Panc1 (cell line): ENCODE results near the gene KCNE5.

ENCODE experiments used
- SIN3A ChIP-seq: IDR thresholded peaks from 2 replicates; pipeline ENCODE4 v1.6.1; 2012; ENCODE audit warnings: low read depth, mild to moderate bottlenecking, low read length, moderate library complexity, borderline replicate concordance; ENCODE audit not compliant: insufficient read depth
- TF ChIP-seq, protein P1 (sequence below): fragments of 450-650 bp; IDR thresholded peaks from 2 replicates; pipeline ENCODE4 v1.5.1; 2017; ENCODE audit warnings: mild to moderate bottlenecking

DNA sequence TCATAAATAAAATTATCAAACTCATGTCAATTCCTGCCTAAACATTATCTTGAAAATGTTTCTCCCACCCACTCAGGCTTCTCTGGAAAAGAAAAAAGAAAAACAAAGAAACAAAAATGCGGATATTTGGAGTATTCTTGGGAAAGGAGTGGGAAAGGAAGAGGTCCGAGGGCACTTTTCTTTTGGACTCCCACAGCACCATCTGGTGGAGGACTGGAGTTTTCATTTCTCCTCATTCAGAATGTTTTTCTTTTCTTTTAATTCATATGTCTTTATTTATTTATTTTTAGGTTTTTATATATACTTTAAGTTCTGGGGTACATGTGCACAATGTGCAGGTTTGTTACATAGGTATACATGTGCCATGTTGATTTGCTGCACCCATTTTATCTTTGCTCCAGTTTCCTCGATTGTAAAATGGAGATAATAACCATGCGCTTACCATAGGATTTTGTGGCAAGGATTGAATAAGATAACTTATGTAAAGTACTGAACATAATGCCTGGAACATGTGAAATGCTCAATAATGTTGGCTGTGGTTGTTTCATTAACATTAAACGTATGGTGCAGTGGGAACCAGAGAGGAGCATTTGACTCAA, 8.0 kb upstream of the KCNE5 start:
- TF ChIP-seq, protein P1, sequence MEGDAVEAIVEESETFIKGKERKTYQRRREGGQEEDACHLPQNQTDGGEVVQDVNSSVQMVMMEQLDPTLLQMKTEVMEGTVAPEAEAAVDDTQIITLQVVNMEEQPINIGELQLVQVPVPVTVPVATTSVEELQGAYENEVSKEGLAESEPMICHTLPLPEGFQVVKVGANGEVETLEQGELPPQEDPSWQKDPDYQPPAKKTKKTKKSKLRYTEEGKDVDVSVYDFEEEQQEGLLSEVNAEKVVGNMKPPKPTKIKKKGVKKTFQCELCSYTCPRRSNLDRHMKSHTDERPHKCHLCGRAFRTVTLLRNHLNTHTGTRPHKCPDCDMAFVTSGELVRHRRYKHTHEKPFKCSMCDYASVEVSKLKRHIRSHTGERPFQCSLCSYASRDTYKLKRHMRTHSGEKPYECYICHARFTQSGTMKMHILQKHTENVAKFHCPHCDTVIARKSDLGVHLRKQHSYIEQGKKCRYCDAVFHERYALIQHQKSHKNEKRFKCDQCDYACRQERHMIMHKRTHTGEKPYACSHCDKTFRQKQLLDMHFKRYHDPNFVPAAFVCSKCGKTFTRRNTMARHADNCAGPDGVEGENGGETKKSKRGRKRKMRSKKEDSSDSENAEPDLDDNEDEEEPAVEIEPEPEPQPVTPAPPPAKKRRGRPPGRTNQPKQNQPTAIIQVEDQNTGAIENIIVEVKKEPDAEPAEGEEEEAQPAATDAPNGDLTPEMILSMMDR: peak; percentile 60; the same call in 1 of the 2 replicates
- TF ChIP-seq SIN3A: no peak
